Measurements from ENCODE around the gene NFIA.

NFIA gene

DNA sequence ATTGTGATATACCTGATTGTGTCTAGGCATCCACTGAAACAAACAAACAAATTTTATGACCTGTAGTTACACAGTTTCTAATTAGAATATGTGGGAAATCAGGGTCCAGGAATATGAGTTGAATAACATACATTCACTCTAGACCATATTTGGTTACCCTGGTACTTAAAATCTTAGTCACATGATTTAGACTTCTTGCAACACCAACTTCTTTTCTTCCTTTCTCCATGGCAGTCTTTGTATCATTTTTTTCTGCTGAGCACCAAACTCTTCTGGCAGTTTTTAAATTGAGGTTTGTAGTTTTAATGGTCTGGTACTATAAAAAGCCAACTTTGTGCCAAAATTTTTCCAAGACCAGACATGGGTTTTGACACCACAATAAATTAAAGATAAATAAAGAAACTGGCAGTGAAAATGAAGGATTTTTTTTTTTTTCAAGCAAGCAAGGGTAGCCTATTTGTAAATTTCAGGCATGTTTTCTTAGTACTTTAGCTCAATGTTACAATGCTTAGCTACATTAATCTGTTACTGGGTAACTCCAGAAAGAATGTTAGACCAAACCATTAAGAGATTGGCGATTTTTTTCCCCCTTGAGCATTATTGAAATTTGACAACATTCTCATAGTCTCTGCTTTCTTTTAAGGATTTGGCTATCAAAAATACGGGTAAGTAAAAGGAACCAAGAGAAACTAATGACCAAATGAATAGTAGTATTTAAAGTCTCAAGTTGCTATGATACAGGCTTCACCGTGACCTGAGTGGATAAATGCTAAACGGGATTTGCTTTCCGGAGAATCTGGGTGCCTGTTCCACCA lies 108.5 kb downstream of the NFIA start:
- TF ChIP-seq, protein P1, sequence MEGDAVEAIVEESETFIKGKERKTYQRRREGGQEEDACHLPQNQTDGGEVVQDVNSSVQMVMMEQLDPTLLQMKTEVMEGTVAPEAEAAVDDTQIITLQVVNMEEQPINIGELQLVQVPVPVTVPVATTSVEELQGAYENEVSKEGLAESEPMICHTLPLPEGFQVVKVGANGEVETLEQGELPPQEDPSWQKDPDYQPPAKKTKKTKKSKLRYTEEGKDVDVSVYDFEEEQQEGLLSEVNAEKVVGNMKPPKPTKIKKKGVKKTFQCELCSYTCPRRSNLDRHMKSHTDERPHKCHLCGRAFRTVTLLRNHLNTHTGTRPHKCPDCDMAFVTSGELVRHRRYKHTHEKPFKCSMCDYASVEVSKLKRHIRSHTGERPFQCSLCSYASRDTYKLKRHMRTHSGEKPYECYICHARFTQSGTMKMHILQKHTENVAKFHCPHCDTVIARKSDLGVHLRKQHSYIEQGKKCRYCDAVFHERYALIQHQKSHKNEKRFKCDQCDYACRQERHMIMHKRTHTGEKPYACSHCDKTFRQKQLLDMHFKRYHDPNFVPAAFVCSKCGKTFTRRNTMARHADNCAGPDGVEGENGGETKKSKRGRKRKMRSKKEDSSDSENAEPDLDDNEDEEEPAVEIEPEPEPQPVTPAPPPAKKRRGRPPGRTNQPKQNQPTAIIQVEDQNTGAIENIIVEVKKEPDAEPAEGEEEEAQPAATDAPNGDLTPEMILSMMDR (IDR thresholded peaks at IDR 0.05; ENCODE audit: low read depth, low read length) = no peak
- no peak for DNase-seq (ENCODE audit: extremely low read depth, low read depth)

DNA sequence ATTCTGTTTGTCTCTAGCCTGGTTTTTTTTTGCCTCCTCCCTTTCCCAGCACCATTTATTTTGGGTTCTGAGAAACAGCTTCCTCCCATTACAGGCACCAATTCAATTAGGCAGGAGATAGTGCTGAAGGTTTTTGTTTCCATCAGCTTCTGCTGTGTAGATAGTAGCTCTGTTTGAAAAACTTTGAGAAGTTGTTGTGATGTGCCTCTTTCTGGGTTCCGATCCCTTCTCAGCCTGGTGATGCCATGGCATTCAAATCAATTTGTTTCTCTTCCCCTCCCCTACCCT lies 109.0 kb downstream of the NFIA start:
- TF ChIP-seq, protein P1 (IDR thresholded peaks at IDR 0.05; ENCODE audit: low read depth, low read length) = no peak

DNA sequence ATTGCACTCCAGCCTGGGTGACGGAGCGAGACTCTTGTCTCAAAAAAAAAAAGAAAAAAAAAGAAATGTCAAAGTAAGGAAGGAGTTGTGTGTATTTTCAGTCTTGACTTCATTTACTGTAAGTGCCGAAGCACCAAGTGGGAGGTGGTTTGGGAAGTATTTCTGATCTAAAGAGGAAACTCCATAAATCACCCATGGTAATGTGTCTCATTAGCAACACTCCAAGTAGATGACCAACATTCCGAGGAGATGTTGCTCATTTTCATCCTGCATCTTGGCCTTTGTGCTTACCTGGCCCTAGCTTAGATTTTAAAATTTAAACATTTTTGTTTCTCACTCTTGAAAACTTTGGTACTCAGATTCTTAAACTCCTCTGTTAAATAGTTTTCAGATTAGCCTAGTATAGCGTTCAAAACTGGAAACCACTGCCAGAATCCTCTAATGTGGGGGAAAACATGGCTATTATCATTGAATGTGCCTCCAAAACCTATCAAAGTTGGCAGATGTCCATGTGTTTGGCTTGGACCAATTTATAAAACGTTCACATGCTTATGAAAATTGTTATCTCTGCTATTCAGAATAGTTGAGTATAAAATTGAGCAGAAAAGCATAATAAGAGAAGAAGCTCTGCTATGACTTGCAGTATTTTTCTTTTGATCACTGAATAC lies 110.4 kb downstream of the NFIA start:
- TF ChIP-seq, protein P1 (IDR thresholded peaks at IDR 0.05; ENCODE audit: low read depth, low read length) = no peak
- no peak for DNase-seq (ENCODE audit: extremely low read depth, low read depth)

More for the DNA sequence above, 109.0 kb downstream of the NFIA start:
- DNase-seq (ENCODE audit: extremely low read depth, low read depth) = no peak

DNA sequence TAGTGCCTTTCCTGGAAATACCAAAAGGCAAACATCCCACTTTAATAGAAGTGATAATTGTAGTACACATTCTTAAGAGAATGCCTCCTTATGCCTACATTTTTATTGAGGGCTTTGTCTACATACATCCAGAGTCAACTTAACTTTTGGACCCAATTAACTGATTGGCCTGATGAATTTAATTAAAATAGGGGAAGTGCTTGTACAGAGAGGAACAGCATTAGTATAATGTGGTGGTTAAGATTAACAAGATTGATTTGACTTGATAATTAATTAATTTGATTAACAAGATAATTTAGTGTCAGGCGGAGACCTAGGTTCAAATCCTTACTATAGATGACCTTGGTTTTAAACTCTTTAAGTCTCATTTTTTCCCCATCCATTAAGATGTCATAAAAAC lies 111.4 kb downstream of the NFIA start:
- no peak for DNase-seq (ENCODE audit: extremely low read depth, low read depth)
- TF ChIP-seq, protein P1 (IDR thresholded peaks at IDR 0.05; ENCODE audit: low read depth, low read length) = no peak

DNA sequence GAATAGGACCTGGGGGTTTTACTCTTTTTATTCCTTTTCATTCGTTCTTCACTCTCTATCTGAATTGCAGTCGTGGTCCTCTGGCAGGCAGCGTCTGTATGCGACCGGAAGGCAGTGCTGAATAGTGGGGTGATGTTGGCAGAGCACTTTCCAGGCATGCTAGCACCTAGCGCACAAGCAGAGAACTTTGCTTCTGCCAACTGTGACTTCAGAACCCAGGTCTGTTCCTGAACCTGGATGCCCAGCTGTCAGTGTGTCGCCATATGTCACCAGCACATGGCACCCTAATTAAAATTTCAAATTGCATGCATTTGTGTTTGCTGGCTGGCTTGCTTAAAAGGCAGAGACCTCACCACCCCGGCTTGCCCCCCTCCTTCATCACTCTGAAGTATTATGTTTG lies 116.2 kb downstream of the NFIA start:
- no peak for DNase-seq (ENCODE audit: extremely low read depth, low read depth)
- TF ChIP-seq, protein P1 (IDR thresholded peaks at IDR 0.05; ENCODE audit: low read depth, low read length) = no peak

DNA sequence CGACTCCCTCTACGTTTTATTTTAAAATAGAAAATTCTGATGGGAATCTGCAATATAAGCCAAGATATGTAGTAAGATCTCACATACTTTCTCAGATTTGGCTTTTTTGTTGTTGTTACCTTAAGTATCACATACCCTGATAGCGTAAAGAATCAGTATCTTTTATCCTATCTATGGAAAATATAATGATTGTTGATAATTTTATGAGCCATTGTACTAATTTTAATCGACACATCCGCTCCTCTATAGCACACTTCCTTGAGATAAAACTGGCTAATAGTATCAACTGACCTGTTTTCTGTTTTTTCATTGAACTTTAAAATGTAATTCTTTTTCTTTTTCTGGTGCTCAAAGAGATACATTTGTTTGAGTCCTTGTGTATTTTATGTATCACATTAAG lies 118.7 kb downstream of the NFIA start:
- no peak for DNase-seq (ENCODE audit: extremely low read depth, low read depth)
- TF ChIP-seq, protein P1 (IDR thresholded peaks at IDR 0.05; ENCODE audit: low read depth, low read length) = no peak

DNA sequence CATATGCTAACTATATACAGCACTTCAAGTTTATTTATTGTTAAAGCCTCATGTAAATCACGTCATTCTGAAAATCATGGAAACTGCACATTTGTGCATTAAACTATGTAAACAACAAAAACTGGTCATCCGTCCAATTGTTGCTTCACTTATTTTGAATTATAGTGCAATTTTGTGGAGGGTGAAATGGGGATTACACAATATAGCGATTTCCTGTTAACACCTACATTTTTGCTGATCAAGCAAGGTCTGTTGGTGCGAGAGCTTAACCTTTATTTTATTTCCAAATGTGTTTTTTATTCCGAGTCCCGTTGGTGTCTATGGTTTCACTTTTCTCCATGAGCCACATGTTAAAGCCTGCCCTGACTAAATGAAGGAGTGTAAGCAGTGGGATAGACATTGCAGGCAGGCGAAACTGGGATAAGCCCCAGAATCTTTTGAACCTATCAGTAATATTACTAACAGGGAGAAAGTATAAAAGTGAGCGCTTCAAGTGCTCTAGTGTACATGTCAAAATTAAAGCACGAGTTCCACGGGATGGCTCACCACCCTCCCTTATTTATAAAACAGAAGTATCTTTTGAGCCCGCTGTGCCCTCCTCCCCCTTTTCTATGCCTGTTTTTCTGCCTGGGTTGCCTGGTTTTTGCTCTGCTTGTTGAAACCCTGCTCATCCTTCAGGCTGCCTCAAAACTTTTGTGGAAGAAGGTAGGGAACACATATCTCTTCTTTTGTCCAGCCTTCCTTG lies 120.7 kb downstream of the NFIA start:
- no peak for DNase-seq (ENCODE audit: extremely low read depth, low read depth)

More for the DNA sequence above, 120.7 kb downstream of the NFIA start:
- TF ChIP-seq, protein P1 (IDR thresholded peaks at IDR 0.05; ENCODE audit: low read depth, low read length) = no peak

All from AG09319 (cell line).